Prostate gland (tissue), 2 donors: Measurements from ENCODE around the gene TMEM26.
A peak's percentile ranks its signal among the peaks of the same experiment; 100 is the strongest.

ENCODE experiments used
- POLR2A ChIP-seq: fragments of 450-650 bp; IDR thresholded peaks from one replicate; pipeline ENCODE4 v1.6.1; 2016; ENCODE audit warnings: antibody characterized with exemption, mild to moderate bottlenecking
- POLR2AphosphoS5 ChIP-seq: sonication (generic); formaldehyde crosslinking; IDR thresholded peaks from one replicate; pipeline ENCODE4 v1.6.1; 2017; ENCODE audit warnings: antibody characterized with exemption
- TF ChIP-seq, protein P1 (sequence below), 4 experiments: fragments of 200-600 bp in 2 of 4; fragments of 450-650 bp in 2 of 4; sonication (generic) in 2 of 4; IDR thresholded peaks; 1 replicate in 3 of 4; 2 replicates in 1 of 4; pipeline ENCODE4 v1.5.1; 2016 to 2019; ENCODE audit warnings: antibody characterized with exemption in 4 of 4, mild to moderate bottlenecking in 2 of 4, moderate library complexity in 2 of 4

DNA sequence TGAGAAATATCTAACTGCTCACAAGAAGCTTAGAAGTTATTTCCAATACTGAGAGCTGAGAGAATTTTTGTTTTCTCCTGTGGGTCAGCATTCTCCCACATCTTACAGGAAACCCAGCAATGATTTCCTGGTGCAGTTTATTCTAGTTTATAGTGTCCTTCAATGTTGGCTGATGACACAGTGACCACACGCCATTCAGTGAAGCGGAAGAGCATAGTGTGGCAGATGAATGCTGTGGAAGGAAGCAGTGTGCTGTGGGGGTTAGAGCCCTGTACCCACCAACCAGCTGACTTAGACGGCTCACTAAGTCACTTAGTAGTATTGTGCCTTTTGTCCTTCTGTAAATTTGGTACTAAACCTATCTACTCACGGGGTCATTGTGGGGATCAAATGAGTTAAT lies 1.4 kb upstream of the TMEM26 start:
- peak; percentile 17 for TF ChIP-seq POLR2AphosphoS5
- TF ChIP-seq, protein P1, sequence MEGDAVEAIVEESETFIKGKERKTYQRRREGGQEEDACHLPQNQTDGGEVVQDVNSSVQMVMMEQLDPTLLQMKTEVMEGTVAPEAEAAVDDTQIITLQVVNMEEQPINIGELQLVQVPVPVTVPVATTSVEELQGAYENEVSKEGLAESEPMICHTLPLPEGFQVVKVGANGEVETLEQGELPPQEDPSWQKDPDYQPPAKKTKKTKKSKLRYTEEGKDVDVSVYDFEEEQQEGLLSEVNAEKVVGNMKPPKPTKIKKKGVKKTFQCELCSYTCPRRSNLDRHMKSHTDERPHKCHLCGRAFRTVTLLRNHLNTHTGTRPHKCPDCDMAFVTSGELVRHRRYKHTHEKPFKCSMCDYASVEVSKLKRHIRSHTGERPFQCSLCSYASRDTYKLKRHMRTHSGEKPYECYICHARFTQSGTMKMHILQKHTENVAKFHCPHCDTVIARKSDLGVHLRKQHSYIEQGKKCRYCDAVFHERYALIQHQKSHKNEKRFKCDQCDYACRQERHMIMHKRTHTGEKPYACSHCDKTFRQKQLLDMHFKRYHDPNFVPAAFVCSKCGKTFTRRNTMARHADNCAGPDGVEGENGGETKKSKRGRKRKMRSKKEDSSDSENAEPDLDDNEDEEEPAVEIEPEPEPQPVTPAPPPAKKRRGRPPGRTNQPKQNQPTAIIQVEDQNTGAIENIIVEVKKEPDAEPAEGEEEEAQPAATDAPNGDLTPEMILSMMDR (IDR thresholded peaks at IDR 0.05) = no peak
- TF ChIP-seq POLR2A = no peak
